ENCODE measurements around the gene ESYT2. TPM values are rescaled to one million over a fixed set of nuclear protein-coding genes. Genes with fewer than 3 reads are reported as not detected.
A peak's percentile ranks its signal among the peaks of the same experiment; 100 is the strongest.

Gene ESYT2
- total and polyA plus RNA-seq, 9 of the 15 experiments (the other 6 are each of a cell fraction or from before 2014, with no cell fraction given): 5.8 to 86.9 (median 64.7) TPM

DNA sequence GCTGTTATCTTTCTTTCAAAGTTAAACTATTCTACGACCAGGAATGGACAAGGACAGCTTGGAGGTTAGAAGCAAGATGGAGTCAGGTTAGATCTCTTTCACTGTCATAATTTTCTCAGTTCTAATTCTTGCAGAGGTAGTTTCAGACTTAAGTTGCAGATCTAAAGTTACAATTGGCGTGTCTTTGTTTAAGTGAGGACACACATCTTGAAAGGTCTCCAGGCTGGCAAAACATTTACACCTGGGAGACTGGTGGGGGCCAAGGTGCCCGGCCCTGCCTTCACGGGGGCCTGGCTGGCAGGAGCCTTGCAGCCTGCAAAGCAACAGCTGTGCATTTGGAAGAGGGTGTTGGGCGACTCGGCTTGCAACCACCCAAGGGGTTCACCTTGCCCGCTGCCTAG lies 25.4 kb upstream of the ESYT2 start (continued):
- TF ChIP-seq, protein P1, sequence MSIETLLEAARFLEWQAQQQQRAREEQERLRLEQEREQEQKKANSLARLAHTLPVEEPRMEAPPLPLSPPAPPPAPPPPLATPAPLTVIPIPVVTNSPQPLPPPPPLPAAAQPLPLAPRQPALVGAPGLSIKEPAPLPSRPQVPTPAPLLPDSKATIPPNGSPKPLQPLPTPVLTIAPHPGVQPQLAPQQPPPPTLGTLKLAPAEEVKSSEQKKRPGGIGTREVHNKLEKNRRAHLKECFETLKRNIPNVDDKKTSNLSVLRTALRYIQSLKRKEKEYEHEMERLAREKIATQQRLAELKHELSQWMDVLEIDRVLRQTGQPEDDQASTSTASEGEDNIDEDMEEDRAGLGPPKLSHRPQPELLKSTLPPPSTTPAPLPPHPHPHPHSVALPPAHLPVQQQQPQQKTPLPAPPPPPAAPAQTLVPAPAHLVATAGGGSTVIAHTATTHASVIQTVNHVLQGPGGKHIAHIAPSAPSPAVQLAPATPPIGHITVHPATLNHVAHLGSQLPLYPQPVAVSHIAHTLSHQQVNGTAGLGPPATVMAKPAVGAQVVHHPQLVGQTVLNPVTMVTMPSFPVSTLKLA (conservative IDR thresholded peaks at IDR 0.05): no peak
- TF ChIP-seq HNRNPL (IDR thresholded peaks at IDR 0.05; ENCODE audit: low read depth, low read length): no peak
- peak; percentile 62 for TF ChIP-seq SMAD4 (CRISPR knock-in tag; conservative IDR thresholded peaks at IDR 0.05)
- no peak for TF ChIP-seq SMARCA4 (IDR thresholded peaks at IDR 0.05)
- TF ChIP-seq, protein P2, sequence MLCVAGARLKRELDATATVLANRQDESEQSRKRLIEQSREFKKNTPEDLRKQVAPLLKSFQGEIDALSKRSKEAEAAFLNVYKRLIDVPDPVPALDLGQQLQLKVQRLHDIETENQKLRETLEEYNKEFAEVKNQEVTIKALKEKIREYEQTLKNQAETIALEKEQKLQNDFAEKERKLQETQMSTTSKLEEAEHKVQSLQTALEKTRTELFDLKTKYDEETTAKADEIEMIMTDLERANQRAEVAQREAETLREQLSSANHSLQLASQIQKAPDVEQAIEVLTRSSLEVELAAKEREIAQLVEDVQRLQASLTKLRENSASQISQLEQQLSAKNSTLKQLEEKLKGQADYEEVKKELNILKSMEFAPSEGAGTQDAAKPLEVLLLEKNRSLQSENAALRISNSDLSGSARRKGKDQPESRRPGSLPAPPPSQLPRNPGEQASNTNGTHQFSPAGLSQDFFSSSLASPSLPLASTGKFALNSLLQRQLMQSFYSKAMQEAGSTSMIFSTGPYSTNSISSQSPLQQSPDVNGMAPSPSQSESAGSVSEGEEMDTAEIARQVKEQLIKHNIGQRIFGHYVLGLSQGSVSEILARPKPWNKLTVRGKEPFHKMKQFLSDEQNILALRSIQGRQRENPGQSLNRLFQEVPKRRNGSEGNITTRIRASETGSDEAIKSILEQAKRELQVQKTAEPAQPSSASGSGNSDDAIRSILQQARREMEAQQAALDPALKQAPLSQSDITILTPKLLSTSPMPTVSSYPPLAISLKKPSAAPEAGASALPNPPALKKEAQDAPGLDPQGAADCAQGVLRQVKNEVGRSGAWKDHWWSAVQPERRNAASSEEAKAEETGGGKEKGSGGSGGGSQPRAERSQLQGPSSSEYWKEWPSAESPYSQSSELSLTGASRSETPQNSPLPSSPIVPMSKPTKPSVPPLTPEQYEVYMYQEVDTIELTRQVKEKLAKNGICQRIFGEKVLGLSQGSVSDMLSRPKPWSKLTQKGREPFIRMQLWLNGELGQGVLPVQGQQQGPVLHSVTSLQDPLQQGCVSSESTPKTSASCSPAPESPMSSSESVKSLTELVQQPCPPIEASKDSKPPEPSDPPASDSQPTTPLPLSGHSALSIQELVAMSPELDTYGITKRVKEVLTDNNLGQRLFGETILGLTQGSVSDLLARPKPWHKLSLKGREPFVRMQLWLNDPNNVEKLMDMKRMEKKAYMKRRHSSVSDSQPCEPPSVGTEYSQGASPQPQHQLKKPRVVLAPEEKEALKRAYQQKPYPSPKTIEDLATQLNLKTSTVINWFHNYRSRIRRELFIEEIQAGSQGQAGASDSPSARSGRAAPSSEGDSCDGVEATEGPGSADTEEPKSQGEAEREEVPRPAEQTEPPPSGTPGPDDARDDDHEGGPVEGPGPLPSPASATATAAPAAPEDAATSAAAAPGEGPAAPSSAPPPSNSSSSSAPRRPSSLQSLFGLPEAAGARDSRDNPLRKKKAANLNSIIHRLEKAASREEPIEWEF (CRISPR knock-in tag; IDR thresholded peaks at IDR 0.05): no peak
- TF ChIP-seq DMBX1 (CRISPR knock-in tag; IDR thresholded peaks at IDR 0.05; ENCODE audit: borderline replicate concordance): peak; percentile 71
- TF ChIP-seq, protein P3, sequence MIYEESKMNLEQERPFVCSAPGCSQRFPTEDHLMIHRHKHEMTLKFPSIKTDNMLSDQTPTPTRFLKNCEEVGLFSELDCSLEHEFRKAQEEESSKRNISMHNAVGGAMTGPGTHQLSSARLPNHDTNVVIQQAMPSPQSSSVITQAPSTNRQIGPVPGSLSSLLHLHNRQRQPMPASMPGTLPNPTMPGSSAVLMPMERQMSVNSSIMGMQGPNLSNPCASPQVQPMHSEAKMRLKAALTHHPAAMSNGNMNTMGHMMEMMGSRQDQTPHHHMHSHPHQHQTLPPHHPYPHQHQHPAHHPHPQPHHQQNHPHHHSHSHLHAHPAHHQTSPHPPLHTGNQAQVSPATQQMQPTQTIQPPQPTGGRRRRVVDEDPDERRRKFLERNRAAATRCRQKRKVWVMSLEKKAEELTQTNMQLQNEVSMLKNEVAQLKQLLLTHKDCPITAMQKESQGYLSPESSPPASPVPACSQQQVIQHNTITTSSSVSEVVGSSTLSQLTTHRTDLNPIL (CRISPR knock-in tag; IDR thresholded peaks at IDR 0.05): no peak
- TF ChIP-seq RNF2 (IDR thresholded peaks at IDR 0.05): no peak
- TF ChIP-seq ZNF274 (IDR thresholded peaks at IDR 0.05; ENCODE audit: borderline replicate concordance, low read depth, low read length): no peak
- TF ChIP-seq, protein P4, sequence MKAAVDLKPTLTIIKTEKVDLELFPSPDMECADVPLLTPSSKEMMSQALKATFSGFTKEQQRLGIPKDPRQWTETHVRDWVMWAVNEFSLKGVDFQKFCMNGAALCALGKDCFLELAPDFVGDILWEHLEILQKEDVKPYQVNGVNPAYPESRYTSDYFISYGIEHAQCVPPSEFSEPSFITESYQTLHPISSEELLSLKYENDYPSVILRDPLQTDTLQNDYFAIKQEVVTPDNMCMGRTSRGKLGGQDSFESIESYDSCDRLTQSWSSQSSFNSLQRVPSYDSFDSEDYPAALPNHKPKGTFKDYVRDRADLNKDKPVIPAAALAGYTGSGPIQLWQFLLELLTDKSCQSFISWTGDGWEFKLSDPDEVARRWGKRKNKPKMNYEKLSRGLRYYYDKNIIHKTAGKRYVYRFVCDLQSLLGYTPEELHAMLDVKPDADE (conservative IDR thresholded peaks at IDR 0.05; ENCODE audit: control insufficient read depth, low read depth, low read length): no peak
- TF ChIP-seq ZEB2 (IDR thresholded peaks at IDR 0.05): no peak
- TF ChIP-seq, protein P5, sequence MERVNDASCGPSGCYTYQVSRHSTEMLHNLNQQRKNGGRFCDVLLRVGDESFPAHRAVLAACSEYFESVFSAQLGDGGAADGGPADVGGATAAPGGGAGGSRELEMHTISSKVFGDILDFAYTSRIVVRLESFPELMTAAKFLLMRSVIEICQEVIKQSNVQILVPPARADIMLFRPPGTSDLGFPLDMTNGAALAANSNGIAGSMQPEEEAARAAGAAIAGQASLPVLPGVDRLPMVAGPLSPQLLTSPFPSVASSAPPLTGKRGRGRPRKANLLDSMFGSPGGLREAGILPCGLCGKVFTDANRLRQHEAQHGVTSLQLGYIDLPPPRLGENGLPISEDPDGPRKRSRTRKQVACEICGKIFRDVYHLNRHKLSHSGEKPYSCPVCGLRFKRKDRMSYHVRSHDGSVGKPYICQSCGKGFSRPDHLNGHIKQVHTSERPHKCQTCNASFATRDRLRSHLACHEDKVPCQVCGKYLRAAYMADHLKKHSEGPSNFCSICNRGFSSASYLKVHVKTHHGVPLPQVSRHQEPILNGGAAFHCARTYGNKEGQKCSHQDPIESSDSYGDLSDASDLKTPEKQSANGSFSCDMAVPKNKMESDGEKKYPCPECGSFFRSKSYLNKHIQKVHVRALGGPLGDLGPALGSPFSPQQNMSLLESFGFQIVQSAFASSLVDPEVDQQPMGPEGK (CRISPR knock-in tag; IDR thresholded peaks at IDR 0.05; ENCODE audit: borderline replicate concordance): 0 out of 2 replicates have a peak, but pooled peaks have one; percentile 41
- TF ChIP-seq FOXK1 (CRISPR knock-in tag; IDR thresholded peaks at IDR 0.05; ENCODE audit: borderline replicate concordance): no peak
- no peak for TF ChIP-seq ZC3H8 (IDR thresholded peaks at IDR 0.05)
- TF ChIP-seq, protein P6, sequence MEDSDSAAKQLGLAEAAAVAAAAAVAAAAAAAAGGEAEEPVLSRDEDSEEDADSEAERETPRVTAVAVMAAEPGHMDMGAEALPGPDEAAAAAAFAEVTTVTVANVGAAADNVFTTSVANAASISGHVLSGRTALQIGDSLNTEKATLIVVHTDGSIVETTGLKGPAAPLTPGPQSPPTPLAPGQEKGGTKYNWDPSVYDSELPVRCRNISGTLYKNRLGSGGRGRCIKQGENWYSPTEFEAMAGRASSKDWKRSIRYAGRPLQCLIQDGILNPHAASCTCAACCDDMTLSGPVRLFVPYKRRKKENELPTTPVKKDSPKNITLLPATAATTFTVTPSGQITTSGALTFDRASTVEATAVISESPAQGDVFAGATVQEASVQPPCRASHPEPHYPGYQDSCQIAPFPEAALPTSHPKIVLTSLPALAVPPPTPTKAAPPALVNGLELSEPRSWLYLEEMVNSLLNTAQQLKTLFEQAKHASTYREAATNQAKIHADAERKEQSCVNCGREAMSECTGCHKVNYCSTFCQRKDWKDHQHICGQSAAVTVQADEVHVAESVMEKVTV (CRISPR knock-in tag; IDR thresholded peaks at IDR 0.05): no peak

Measured in K562 (cell line).